Activated CD4-positive, alpha-beta T cell treated with anti-CD3 and anti-CD28 coated beads, Interleukin-2, Interleukin-6, amounts not matched to agents 100 ng/mL and 50 ng/mL, durations not matched to agents 16 hours and 8 hours (primary cell): ENCODE results near the gene ZHX3.

Experiments
- DNase-seq: peaks from one replicate; pipeline ENCODE4 v3.0.0-alpha.2; 2020

The ZHX3 gene

GRCh38 chr20:41355192-41355591 is 37.7 kb upstream of the ZHX3 start:
- no peak for DNase-seq

GRCh38 chr20:41353530-41353929 is 36.0 kb upstream of the ZHX3 start:
- DNase-seq: no peak

- DNase-seq: no peak
Measured at GRCh38 chr20:41352666-41353065, 35.1 kb upstream of the ZHX3 start.

GRCh38 chr20:41352106-41352505 is 34.6 kb upstream of the ZHX3 start:
- DNase-seq: no peak

- no peak for DNase-seq
Measured at GRCh38 chr20:41350408-41350962, 33.0 kb upstream of the ZHX3 start.

GRCh38 chr20:41349943-41350342 is 32.4 kb upstream of the ZHX3 start:
- DNase-seq: no peak

- no peak for DNase-seq
Measured at GRCh38 chr20:41349266-41349665, 31.7 kb upstream of the ZHX3 start.

- DNase-seq: no peak
Measured at GRCh38 chr20:41348430-41349172, 31.1 kb upstream of the ZHX3 start.

- no peak for DNase-seq
Measured at GRCh38 chr20:41347523-41348429, 30.2 kb upstream of the ZHX3 start.

GRCh38 chr20:41345729-41346067 is 28.2 kb upstream of the ZHX3 start:
- DNase-seq: no peak

GRCh38 chr20:41344938-41345728 is 27.6 kb upstream of the ZHX3 start:
- no peak for DNase-seq

GRCh38 chr20:41344477-41344876 is 26.9 kb upstream of the ZHX3 start:
- no peak for DNase-seq

GRCh38 chr20:41342474-41343464 is 25.2 kb upstream of the ZHX3 start:
- DNase-seq: no peak

- peak; percentile 66 for DNase-seq
Measured at GRCh38 chr20:41340327-41341055, 23.0 kb upstream of the ZHX3 start, which contains the start of gene LPIN3. Gene LPIN3 (plus strand): TSS chr20:41340821. CDS start chr20:41345804, 4,983 bp downstream.

GRCh38 chr20:41339957-41340326 is 22.4 kb upstream of the ZHX3 start:
- peak; percentile 89 for DNase-seq

GRCh38 chr20:41336711-41337492 is 19.4 kb upstream of the ZHX3 start:
- no peak for DNase-seq

GRCh38 chr20:41335591-41335990 is 18.1 kb upstream of the ZHX3 start:
- DNase-seq: no peak

GRCh38 chr20:41334443-41335421 is 17.2 kb upstream of the ZHX3 start:
- no peak for DNase-seq

GRCh38 chr20:41334036-41334435 is 16.5 kb upstream of the ZHX3 start:
- DNase-seq: no peak
